Peyer's patch (tissue), 4 donors: ENCODE data around the gene OTUD6A. TPM values are rescaled to one million over a fixed set of nuclear protein-coding genes. Genes with fewer than 3 reads are reported as not detected.
A peak's percentile ranks its signal among the peaks of the same experiment; 100 is the strongest.

ENCODE experiments used
- DNase-seq, 3 donors: peaks; one replicate each; pipeline ENCODE4 v3.0.0-alpha.2; 2017 to 2019
- H3K27ac ChIP-seq, 4 donors: fragments of 200-600 bp; sonication (generic); one replicate each; pipeline ENCODE4 v1.5.1; 2016 to 2019
- H3K27me3 ChIP-seq, 2 donors: fragments of 200-600 bp; sonication (generic); one replicate each; pipeline ENCODE4 v1.5.1; 2019
- H3K36me3 ChIP-seq, 3 donors: fragments of 200-600 bp; sonication (generic); one replicate each; pipeline ENCODE4 v1.5.1; 2016 to 2019
- H3K4me1 ChIP-seq, 4 donors: fragments of 200-600 bp; sonication (generic); one replicate each; pipeline ENCODE4 v1.5.1; 2016 to 2019
- H3K4me3 ChIP-seq, 4 donors: fragments of 200-600 bp; sonication (generic); 1 replicate in 3 of 4; 2 replicates in 1 of 4; pipeline ENCODE4 v1.5.1; 2016 to 2019; ENCODE audit warnings: mild to moderate bottlenecking in 1 of 4
- H3K9me3 ChIP-seq, 4 donors: fragments of 200-600 bp; sonication (generic); one replicate each; pipeline ENCODE4 v1.5.1; 2016 to 2019; ENCODE audit warnings: mild to moderate bottlenecking in 1 of 4
- CTCF ChIP-seq, 6 experiments: fragments of 450-650 bp in 4 of 6; fragments of 200-600 bp in 2 of 6; sonication (generic) in 1 of 6; IDR thresholded peaks; one replicate each; pipeline ENCODE4 v1.5.1; 2017 to 2019; ENCODE audit warnings: antibody characterized with exemption in 6 of 6, mild to moderate bottlenecking in 3 of 6, moderate library complexity in 1 of 6
- POLR2A ChIP-seq, 2 donors: fragments of 450-650 bp; IDR thresholded peaks; one replicate each; pipeline ENCODE4 v1.5.1; 2017; ENCODE audit warnings: antibody characterized with exemption in 2 of 2, mild to moderate bottlenecking in 2 of 2, moderate library complexity in 2 of 2
- total RNA-seq, 4 donors: library from RNA; depleted of rRNA; stranded (reverse); fragments of >200 nt; gene quantifications; one replicate each; pipeline ENCODE4 v1.1.0, GENCODE V29; 2016

Gene OTUD6A
- total RNA-seq, 4 donors from 2014 or later: not detected

GRCh38 chrX:70026112-70026850, 36.0 kb upstream of the OTUD6A start:
- Histone ChIP-seq H3K9me3 (no peaks in the 10 kb centered on the region), H3K27me3 (no peaks in the 10 kb centered on the region), H3K4me1 (no peaks in the 10 kb centered on the region), H3K27ac (no peak overlapping the region), H3K36me3 (no peaks in the 10 kb centered on the region), H3K4me3 (no peak overlapping the region)
- DNase-seq: no peak
- no peak for TF ChIP-seq POLR2A (IDR thresholded peaks at IDR 0.05)
- TF ChIP-seq CTCF (IDR thresholded peaks at IDR 0.05): no peak

- no peak overlapping the region for H3K27ac ChIP-seq
- H3K36me3 ChIP-seq: no peaks in the 10 kb centered on the region
- no peak for DNase-seq
- no peaks in the 10 kb centered on the region for H3K27me3 ChIP-seq
- TF ChIP-seq POLR2A (IDR thresholded peaks at IDR 0.05) (no peak), CTCF (IDR thresholded peaks at IDR 0.05) (no peak)
- H3K4me3 ChIP-seq: no peak overlapping the region
- H3K4me1 ChIP-seq: no peaks in the 10 kb centered on the region
- no peaks in the 10 kb centered on the region for H3K9me3 ChIP-seq
These were observed 35.4 kb upstream of the OTUD6A start for GRCh38 chrX:70026851-70027200.

- no peaks in the 10 kb centered on the region for H3K9me3 ChIP-seq
- DNase-seq: no peak
- H3K4me1 ChIP-seq: no peaks in the 10 kb centered on the region
- no peaks in the 10 kb centered on the region for H3K27me3 ChIP-seq
- no peaks in the 10 kb centered on the region for H3K36me3 ChIP-seq
- H3K4me3 ChIP-seq: no peak overlapping the region
- no peak overlapping the region for H3K27ac ChIP-seq
- TF ChIP-seq CTCF (IDR thresholded peaks at IDR 0.05): no peak
- TF ChIP-seq POLR2A (IDR thresholded peaks at IDR 0.05): no peak
These were observed 32.4 kb upstream of the OTUD6A start for GRCh38 chrX:70029863-70030262.

- TF ChIP-seq POLR2A (IDR thresholded peaks at IDR 0.05) (no peak), CTCF (IDR thresholded peaks at IDR 0.05) (peak in 4 of 6 experiments; percentile 33 to 60 (median 52))
- H3K27me3 ChIP-seq: no peaks in the 10 kb centered on the region
These were observed 31.9 kb upstream of the OTUD6A start for GRCh38 chrX:70030301-70030767.

GRCh38 chrX:70032792-70033191, 29.5 kb upstream of the OTUD6A start:
- no peaks in the 10 kb centered on the region for H3K27me3 ChIP-seq
- DNase-seq: no peak
- H3K9me3 ChIP-seq: no peaks in the 10 kb centered on the region
- no peaks in the 10 kb centered on the region for H3K4me1 ChIP-seq
- H3K27ac ChIP-seq: no peak overlapping the region
- H3K36me3 ChIP-seq: no peaks in the 10 kb centered on the region
- no peak for TF ChIP-seq CTCF (IDR thresholded peaks at IDR 0.05)
- TF ChIP-seq POLR2A (IDR thresholded peaks at IDR 0.05): no peak
- H3K4me3 ChIP-seq: no peak overlapping the region

More at GRCh38 chrX:70030301-70030767, 31.9 kb upstream of the OTUD6A start:
- no peak overlapping the region for H3K27ac ChIP-seq
- H3K4me1 ChIP-seq: no peaks in the 10 kb centered on the region
- no peaks in the 10 kb centered on the region for H3K9me3 ChIP-seq
- H3K4me3 ChIP-seq: no peak overlapping the region
- DNase-seq: peak in 1 of 3 donors; percentile 65
- no peaks in the 10 kb centered on the region for H3K36me3 ChIP-seq
